Naive thymus-derived CD8-positive, alpha-beta T cell (primary cell): ENCODE data around the gene NAP1L2. TPM values are rescaled to one million over a fixed set of nuclear protein-coding genes. Genes with fewer than 3 reads are reported as not detected.

Source experiments
- polyA plus RNA-seq, 3 donors: library from polyadenylated mRNA; unstranded; fragments of 300-500 nt; fragmentation: Illumina TruSeq; gene quantifications; one replicate each; pipeline ENCODE4 v1.2.3, GENCODE V29; 2021
- total RNA-seq, 8 experiments: library from RNA in 2 of 8; stranded (reverse) in 2 of 8; gene quantifications; one replicate each; pipeline ENCODE4 v1.2.3 and lab custom pipeline; 2021 to 2026

Gene NAP1L2
- total and polyA plus RNA-seq, 5 experiments from 2014 or later: 0.75 to 17.0 (median 1.4) TPM

Other genes starting within 250 kb of the NAP1L2 start
- not detected for gene PABPC1L2B, start 211.9 kb downstream of the NAP1L2 start, total RNA-seq
- not detected for gene PABPC1L2B, start 211.9 kb downstream of the NAP1L2 start, polyA plus RNA-seq
- gene PABPC1L2A, start 135.3 kb downstream of the NAP1L2 start, total RNA-seq: not detected
- not detected for gene PABPC1L2A, start 135.3 kb downstream of the NAP1L2 start, polyA plus RNA-seq
- not detected for gene CDX4, start 232.2 kb upstream of the NAP1L2 start, total RNA-seq
- gene CDX4, start 232.2 kb upstream of the NAP1L2 start, polyA plus RNA-seq: not detected